ENCODE results near the gene UCMA. TPM values are rescaled to one million over a fixed set of nuclear protein-coding genes. Genes with fewer than 3 reads are reported as not detected.

The UCMA gene
- total and polyA plus RNA-seq, 10 of the 15 experiments (the other 5 are each of a cell fraction or from before 2014, with no cell fraction given) = 0.15 TPM; not detected in 9

DNA sequence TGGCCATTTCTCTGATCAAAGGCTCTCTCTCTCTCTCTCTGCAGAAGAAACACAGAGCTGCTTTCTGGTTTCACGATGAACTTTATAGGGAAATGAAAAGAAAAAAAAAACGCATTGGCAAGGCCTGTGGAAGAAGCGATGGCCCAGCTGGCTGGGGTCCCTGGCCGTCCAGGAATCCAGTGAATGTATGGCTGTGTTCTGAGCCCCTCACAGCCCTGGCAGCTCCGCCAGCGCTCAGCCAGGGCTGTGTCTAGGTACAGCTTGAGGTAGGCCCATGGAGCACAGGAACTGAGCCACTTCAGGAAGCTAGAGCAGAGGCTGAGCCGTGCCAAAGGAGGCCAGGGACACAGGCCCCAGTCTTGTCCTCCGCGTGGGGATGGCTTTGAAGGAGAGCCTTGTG lies 13.1 kb upstream of the UCMA start:
- in situ Hi-C loops (cut with MboI) = no loop called here
- H3K4me3 ChIP-seq = no peak overlapping the region
- H3K4me2 ChIP-seq (ENCODE audit: control insufficient read depth, insufficient read depth) = no peak overlapping the region
- ATAC-seq = no peak
- intact Hi-C loops (cut with micrococcal nuclease; ENCODE audit: unreplicated experiment) = no loop called here
- CTCF ChIA-PET = interaction anchor here (0.7 kb wide), 1 partner anchor 35 kb away, joined by 5 read pairs; no protein-coding TSS in a partner anchor
- POLR2A ChIA-PET = no interaction called here
- BruUV-seq (replicated peaks) = no TSS peak
- no peak for FAIRE-seq
- H3K9ac ChIP-seq (ENCODE audit: control insufficient read depth, insufficient read depth, low read length) = no peak overlapping the region
- H3K9me3 ChIP-seq (replicated peaks; ENCODE audit: control insufficient read depth, insufficient read depth, low read length) = no peaks in the 10 kb centered on the region
- no peaks in the 10 kb centered on the region for H3K36me3 ChIP-seq (ENCODE audit: control insufficient read depth in 2 of 2, insufficient read depth in 2 of 2, low read length in 1 of 2)
- TF ChIP-seq CBX5 (IDR thresholded peaks at IDR 0.05; ENCODE audit: low read depth) (no peak), RELA (IDR thresholded peaks at IDR 0.05; ENCODE audit: borderline replicate concordance, partially characterized antibody) (no peak), EP300 (IDR thresholded peaks at IDR 0.05; ENCODE audit: borderline replicate concordance in 1 of 2, control insufficient read depth in 1 of 2, low read depth in 2 of 2, low read length in 2 of 2) (no peak), PAX8 (IDR thresholded peaks at IDR 0.05) (no peak), ZNF207 (IDR thresholded peaks at IDR 0.05; ENCODE audit: borderline replicate concordance) (no peak), EED (IDR thresholded peaks at IDR 0.05; ENCODE audit: low read depth) (no peak), CBX3 (IDR thresholded peaks at IDR 0.05; ENCODE audit: borderline replicate concordance, low read depth) (no peak), POLR2AphosphoS5 (IDR thresholded peaks at IDR 0.05; ENCODE audit: low read length) (no peak)
- TF ChIP-seq, protein P1, sequence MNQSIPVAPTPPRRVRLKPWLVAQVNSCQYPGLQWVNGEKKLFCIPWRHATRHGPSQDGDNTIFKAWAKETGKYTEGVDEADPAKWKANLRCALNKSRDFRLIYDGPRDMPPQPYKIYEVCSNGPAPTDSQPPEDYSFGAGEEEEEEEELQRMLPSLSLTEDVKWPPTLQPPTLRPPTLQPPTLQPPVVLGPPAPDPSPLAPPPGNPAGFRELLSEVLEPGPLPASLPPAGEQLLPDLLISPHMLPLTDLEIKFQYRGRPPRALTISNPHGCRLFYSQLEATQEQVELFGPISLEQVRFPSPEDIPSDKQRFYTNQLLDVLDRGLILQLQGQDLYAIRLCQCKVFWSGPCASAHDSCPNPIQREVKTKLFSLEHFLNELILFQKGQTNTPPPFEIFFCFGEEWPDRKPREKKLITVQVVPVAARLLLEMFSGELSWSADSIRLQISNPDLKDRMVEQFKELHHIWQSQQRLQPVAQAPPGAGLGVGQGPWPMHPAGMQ (IDR thresholded peaks at IDR 0.05; ENCODE audit: borderline replicate concordance) = no peak
- TF ChIP-seq, protein P2, sequence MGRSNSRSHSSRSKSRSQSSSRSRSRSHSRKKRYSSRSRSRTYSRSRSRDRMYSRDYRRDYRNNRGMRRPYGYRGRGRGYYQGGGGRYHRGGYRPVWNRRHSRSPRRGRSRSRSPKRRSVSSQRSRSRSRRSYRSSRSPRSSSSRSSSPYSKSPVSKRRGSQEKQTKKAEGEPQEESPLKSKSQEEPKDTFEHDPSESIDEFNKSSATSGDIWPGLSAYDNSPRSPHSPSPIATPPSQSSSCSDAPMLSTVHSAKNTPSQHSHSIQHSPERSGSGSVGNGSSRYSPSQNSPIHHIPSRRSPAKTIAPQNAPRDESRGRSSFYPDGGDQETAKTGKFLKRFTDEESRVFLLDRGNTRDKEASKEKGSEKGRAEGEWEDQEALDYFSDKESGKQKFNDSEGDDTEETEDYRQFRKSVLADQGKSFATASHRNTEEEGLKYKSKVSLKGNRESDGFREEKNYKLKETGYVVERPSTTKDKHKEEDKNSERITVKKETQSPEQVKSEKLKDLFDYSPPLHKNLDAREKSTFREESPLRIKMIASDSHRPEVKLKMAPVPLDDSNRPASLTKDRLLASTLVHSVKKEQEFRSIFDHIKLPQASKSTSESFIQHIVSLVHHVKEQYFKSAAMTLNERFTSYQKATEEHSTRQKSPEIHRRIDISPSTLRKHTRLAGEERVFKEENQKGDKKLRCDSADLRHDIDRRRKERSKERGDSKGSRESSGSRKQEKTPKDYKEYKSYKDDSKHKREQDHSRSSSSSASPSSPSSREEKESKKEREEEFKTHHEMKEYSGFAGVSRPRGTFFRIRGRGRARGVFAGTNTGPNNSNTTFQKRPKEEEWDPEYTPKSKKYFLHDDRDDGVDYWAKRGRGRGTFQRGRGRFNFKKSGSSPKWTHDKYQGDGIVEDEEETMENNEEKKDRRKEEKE (IDR thresholded peaks at IDR 0.05) = no peak
- TF ChIP-seq, protein P3, sequence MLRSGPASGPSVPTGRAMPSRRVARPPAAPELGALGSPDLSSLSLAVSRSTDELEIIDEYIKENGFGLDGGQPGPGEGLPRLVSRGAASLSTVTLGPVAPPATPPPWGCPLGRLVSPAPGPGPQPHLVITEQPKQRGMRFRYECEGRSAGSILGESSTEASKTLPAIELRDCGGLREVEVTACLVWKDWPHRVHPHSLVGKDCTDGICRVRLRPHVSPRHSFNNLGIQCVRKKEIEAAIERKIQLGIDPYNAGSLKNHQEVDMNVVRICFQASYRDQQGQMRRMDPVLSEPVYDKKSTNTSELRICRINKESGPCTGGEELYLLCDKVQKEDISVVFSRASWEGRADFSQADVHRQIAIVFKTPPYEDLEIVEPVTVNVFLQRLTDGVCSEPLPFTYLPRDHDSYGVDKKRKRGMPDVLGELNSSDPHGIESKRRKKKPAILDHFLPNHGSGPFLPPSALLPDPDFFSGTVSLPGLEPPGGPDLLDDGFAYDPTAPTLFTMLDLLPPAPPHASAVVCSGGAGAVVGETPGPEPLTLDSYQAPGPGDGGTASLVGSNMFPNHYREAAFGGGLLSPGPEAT (IDR thresholded peaks at IDR 0.05; ENCODE audit: low read depth) = no peak
- TF ChIP-seq, protein P4, sequence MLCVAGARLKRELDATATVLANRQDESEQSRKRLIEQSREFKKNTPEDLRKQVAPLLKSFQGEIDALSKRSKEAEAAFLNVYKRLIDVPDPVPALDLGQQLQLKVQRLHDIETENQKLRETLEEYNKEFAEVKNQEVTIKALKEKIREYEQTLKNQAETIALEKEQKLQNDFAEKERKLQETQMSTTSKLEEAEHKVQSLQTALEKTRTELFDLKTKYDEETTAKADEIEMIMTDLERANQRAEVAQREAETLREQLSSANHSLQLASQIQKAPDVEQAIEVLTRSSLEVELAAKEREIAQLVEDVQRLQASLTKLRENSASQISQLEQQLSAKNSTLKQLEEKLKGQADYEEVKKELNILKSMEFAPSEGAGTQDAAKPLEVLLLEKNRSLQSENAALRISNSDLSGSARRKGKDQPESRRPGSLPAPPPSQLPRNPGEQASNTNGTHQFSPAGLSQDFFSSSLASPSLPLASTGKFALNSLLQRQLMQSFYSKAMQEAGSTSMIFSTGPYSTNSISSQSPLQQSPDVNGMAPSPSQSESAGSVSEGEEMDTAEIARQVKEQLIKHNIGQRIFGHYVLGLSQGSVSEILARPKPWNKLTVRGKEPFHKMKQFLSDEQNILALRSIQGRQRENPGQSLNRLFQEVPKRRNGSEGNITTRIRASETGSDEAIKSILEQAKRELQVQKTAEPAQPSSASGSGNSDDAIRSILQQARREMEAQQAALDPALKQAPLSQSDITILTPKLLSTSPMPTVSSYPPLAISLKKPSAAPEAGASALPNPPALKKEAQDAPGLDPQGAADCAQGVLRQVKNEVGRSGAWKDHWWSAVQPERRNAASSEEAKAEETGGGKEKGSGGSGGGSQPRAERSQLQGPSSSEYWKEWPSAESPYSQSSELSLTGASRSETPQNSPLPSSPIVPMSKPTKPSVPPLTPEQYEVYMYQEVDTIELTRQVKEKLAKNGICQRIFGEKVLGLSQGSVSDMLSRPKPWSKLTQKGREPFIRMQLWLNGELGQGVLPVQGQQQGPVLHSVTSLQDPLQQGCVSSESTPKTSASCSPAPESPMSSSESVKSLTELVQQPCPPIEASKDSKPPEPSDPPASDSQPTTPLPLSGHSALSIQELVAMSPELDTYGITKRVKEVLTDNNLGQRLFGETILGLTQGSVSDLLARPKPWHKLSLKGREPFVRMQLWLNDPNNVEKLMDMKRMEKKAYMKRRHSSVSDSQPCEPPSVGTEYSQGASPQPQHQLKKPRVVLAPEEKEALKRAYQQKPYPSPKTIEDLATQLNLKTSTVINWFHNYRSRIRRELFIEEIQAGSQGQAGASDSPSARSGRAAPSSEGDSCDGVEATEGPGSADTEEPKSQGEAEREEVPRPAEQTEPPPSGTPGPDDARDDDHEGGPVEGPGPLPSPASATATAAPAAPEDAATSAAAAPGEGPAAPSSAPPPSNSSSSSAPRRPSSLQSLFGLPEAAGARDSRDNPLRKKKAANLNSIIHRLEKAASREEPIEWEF (IDR thresholded peaks at IDR 0.05; ENCODE audit: insufficient replicate concordance, low read depth, low read length) = no peak
- no peak overlapping the region for H2AFZ ChIP-seq (ENCODE audit: control insufficient read depth, low read depth, low read length)
- no peaks in the 10 kb centered on the region for H3K79me2 ChIP-seq (ENCODE audit: control insufficient read depth, insufficient read depth, low read length)
- H3K27me3 ChIP-seq (replicated peaks in 1 of 2; ENCODE audit: control insufficient read depth in 2 of 2, insufficient read depth in 2 of 2, low read length in 1 of 2) = no peaks in the 10 kb centered on the region
- no peaks in the 10 kb centered on the region for H4K20me1 ChIP-seq (ENCODE audit: control insufficient read depth, insufficient read depth)
- no peaks in the 10 kb centered on the region for H3K4me1 ChIP-seq (ENCODE audit: control insufficient read depth, insufficient read depth, low read length)
- RAD21 ChIA-PET (ENCODE audit: unreplicated experiment) = no interaction called here
- H3K27ac ChIP-seq (ENCODE audit: control insufficient read depth, insufficient read depth) = no peak overlapping the region
- whole genome bisulfite sequencing (ENCODE audit: insufficient coverage, insufficient replicate concordance, low lambda C conversion rate, missing lambda C conversion rate) = 50% methylated on average over 9 of the region's 9 CpGs
- DNase-seq (ENCODE audit: low read depth, low spot score) = no peak
- SMC1A ChIA-PET (ENCODE audit: uncharacterized antibody, unreplicated experiment) = no interaction called here
